Activated naive CD8-positive, alpha-beta T cell (primary cell): ENCODE measurements around the gene PATJ.

ENCODE experiments used
- H3K27ac Mint-ChIP-seq: one replicate; pipeline ENCODE4 v1.8.0; 2021; ENCODE audit warnings: mixed read lengths
- H3K27me3 Mint-ChIP-seq: one replicate; pipeline ENCODE4 v1.8.0; 2021; ENCODE audit warnings: mixed read lengths
- H3K36me3 Mint-ChIP-seq: one replicate; pipeline ENCODE4 v1.8.0; 2021; ENCODE audit warnings: mixed read lengths
- H3K4me1 Mint-ChIP-seq: one replicate; pipeline ENCODE4 v1.8.0; 2021; ENCODE audit warnings: low read depth, mixed read lengths
- H3K4me3 Mint-ChIP-seq: one replicate; pipeline ENCODE4 v1.8.0; 2021; ENCODE audit warnings: mild to moderate bottlenecking, mixed read lengths
- H3K9me3 Mint-ChIP-seq: one replicate; pipeline ENCODE4 v1.8.0; 2021; ENCODE audit warnings: low read depth, mixed read lengths

Gene PATJ

GRCh38 chr1:62089570-62089969 lies 347.3 kb downstream of the PATJ start:
- Mint-ChIP-seq H3K4me3 (no peak overlapping the region), H3K36me3 (peaks cover 12% of the 10 kb centered on the region), H3K27me3 (no peaks in the 10 kb centered on the region), H3K9me3 (no peaks in the 10 kb centered on the region), H3K4me1 (no peaks in the 10 kb centered on the region), H3K27ac (no peak overlapping the region)

DNA sequence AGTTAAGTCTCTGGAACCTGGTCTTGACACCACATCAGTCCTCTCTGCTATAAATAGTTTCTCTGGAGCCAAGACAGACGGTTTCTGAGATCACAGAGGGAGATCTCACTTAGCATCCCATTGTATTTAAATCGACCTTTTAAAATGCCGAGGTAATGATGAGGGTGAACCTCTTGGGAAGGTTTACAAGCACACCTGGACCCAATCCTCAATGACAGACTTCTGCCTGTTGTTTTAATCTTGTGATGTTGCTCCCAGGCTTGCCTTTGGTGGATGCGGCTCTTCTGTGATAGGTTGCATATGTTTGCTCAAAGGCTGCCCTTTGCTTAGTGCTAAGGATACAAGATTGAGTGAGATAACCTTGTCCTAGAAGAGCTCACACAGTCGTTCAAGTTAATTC lies 347.7 kb downstream of the PATJ start:
- Mint-ChIP-seq H3K36me3 (peaks cover 12% of the 10 kb centered on the region), H3K27ac (no peak overlapping the region), H3K9me3 (no peaks in the 10 kb centered on the region)

GRCh38 chr1:62092110-62092509 lies 349.8 kb downstream of the PATJ start:
- no peaks in the 10 kb centered on the region for H3K4me1 Mint-ChIP-seq
- no peaks in the 10 kb centered on the region for H3K27me3 Mint-ChIP-seq
- H3K27ac Mint-ChIP-seq = no peak overlapping the region
- H3K4me3 Mint-ChIP-seq = no peak overlapping the region
- H3K9me3 Mint-ChIP-seq = no peaks in the 10 kb centered on the region
- peaks cover 18% of the 10 kb centered on the region for H3K36me3 Mint-ChIP-seq

More for the DNA sequence above, 347.7 kb downstream of the PATJ start:
- no peak overlapping the region for H3K4me3 Mint-ChIP-seq
- H3K4me1 Mint-ChIP-seq = no peaks in the 10 kb centered on the region
- no peaks in the 10 kb centered on the region for H3K27me3 Mint-ChIP-seq

DNA sequence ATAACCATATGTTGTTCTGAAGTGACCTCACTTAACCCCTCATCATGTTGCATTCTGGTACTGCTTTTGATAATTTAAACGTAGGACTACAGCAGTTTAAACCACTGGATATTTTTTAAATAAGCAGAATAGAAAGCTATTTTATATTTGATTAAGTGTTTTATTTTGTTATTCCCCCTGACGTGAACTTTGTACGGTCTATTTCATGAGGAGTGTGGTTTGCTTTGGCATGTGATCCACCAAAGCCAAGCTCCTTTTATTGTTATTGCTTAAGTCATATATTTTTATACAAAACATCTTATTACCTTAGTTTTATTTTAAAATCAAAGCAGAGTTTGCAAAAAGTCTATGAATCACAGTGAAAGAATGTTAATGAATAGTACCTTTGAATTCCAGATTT lies 351.0 kb downstream of the PATJ start:
- no peaks in the 10 kb centered on the region for H3K9me3 Mint-ChIP-seq
- no peaks in the 10 kb centered on the region for H3K4me1 Mint-ChIP-seq
- H3K4me3 Mint-ChIP-seq = no peak overlapping the region
- H3K27me3 Mint-ChIP-seq = no peaks in the 10 kb centered on the region
- no peak overlapping the region for H3K27ac Mint-ChIP-seq
- H3K36me3 Mint-ChIP-seq = peaks cover 15% of the 10 kb centered on the region

- Mint-ChIP-seq H3K27ac (no peak overlapping the region), H3K4me3 (no peak overlapping the region), H3K27me3 (no peaks in the 10 kb centered on the region), H3K36me3 (peaks cover 18% of the 10 kb centered on the region), H3K4me1 (no peaks in the 10 kb centered on the region), H3K9me3 (no peaks in the 10 kb centered on the region)
Observed at GRCh38 chr1:62097464-62097863, 355.2 kb downstream of the PATJ start.

- H3K27ac Mint-ChIP-seq = no peak overlapping the region
- no peaks in the 10 kb centered on the region for H3K27me3 Mint-ChIP-seq
- H3K9me3 Mint-ChIP-seq = no peaks in the 10 kb centered on the region
- H3K4me1 Mint-ChIP-seq = no peaks in the 10 kb centered on the region
- H3K4me3 Mint-ChIP-seq = no peak overlapping the region
- H3K36me3 Mint-ChIP-seq = peaks cover 14% of the 10 kb centered on the region
Observed at GRCh38 chr1:62100442-62100841, 358.2 kb downstream of the PATJ start.

DNA sequence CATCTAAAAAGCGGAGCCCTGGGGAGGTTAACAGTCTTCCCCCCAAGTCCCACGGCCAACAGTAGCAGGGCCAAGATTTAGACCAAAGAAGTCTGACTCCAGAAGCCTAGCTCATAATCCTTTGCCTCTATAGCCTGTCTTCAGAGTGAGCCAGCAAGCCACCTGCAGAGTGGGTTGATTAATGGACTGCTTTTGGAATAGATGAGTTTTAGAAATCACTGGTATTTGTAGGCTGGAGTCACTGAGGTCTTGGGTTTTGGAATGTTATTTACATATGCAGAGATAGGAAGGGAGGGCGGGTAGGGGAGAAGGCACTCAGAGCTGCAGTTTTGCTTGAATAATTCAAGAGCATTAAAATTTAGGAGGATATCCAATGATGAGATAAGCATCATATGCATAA lies 361.6 kb downstream of the PATJ start:
- Mint-ChIP-seq H3K4me1 (no peaks in the 10 kb centered on the region), H3K27me3 (no peaks in the 10 kb centered on the region), H3K9me3 (no peaks in the 10 kb centered on the region), H3K36me3 (peaks cover 9% of the 10 kb centered on the region), H3K4me3 (no peak overlapping the region), H3K27ac (no peak overlapping the region)

DNA sequence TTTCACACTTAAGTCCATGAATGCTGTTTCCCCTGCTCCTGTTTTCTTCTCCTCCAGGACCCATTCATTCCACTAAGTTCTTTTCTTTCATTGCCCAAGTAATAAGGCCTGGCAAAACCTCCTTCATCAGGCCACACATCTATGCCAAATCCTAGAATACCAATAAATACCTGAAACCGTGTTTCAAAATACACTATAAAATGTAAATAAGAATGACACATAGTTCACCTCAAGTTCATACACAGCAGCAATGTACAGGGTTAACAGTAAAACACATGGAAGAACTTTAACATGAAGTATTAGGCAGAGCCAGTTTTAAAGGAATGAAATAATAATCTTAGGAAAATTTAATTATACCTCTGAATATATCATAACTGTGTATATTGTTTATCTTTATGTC lies 365.6 kb downstream of the PATJ start:
- H3K36me3 Mint-ChIP-seq = peaks cover 4% of the 10 kb centered on the region
- H3K4me3 Mint-ChIP-seq = no peak overlapping the region
- no peaks in the 10 kb centered on the region for H3K4me1 Mint-ChIP-seq
- H3K9me3 Mint-ChIP-seq = no peaks in the 10 kb centered on the region
- H3K27me3 Mint-ChIP-seq = no peaks in the 10 kb centered on the region
- no peak overlapping the region for H3K27ac Mint-ChIP-seq

DNA sequence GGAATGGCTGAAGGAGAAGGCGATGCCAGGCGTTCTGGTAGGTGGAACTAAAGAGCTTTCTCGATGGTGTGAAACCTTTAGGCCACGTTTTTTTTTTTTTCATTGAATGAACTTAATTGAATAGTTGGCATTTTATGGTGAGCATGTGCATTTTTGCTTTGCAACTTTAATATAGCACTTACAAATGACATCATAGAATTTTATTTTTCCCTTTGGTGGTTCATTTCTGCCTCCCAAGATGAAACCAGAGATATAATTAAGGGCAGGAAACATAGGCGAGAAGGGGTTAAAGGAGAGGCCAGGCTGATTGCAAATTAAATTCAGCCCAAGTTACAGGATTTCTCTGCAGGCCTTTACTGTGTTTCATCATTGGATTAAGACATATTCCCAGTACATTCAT lies 366.8 kb downstream of the PATJ start:
- peaks cover 6% of the 10 kb centered on the region for H3K36me3 Mint-ChIP-seq
- H3K27ac Mint-ChIP-seq = no peak overlapping the region
- no peaks in the 10 kb centered on the region for H3K27me3 Mint-ChIP-seq
- no peaks in the 10 kb centered on the region for H3K4me1 Mint-ChIP-seq
- no peak overlapping the region for H3K4me3 Mint-ChIP-seq
- H3K9me3 Mint-ChIP-seq = no peaks in the 10 kb centered on the region

DNA sequence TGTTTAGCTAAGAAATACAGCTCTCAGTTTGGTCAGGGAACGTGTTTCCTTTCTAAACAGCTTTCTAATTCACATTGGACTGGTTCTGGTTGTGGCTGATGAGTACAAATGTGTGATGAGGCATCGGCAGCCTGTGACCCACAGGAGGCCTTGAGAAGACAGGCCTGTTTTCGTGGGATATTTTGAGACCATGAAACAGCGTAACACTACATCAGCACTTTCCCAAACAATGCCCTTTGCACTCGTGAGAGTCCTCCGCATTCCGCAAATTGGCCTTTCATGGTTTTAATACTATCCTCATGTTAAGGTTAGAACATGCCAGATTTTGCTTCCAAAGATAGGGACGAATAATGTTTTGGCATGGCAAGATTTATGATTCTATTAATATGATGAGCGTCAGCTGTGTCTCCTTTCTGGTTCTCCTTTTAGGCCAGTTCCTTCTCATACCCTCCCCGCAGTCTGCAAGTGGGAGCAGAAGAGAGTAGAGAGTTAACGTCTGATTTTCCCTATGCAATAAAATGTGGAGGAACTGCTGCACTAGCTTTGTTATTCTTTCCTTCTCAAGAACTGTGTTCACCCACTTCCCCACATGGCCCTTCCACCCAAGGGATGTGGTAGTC lies 368.0 kb downstream of the PATJ start:
- Mint-ChIP-seq H3K36me3 (peaks cover 6% of the 10 kb centered on the region), H3K9me3 (no peaks in the 10 kb centered on the region), H3K4me1 (no peaks in the 10 kb centered on the region), H3K27ac (no peak overlapping the region), H3K27me3 (no peaks in the 10 kb centered on the region), H3K4me3 (no peak overlapping the region)

DNA sequence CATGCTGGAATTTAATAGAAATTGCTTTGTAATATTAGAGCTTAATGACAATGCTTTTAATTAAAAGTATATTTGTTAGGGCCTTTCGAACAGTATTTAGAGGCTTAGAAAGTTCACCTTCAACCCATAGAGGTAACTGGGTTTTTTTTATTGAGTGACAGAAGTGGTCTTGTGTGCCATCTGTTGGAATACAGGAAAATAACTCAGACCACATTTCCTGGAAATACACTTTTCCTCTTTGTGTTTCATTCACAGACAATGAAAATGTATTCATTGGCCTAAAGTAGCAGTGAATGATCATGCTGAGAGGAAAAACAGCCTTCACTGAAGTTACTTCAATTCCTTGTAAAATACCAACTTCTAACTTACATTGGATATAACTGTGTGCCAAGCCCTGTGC lies 368.8 kb downstream of the PATJ start:
- no peak overlapping the region for H3K27ac Mint-ChIP-seq
- H3K4me1 Mint-ChIP-seq = no peaks in the 10 kb centered on the region
- H3K4me3 Mint-ChIP-seq = no peak overlapping the region
- H3K36me3 Mint-ChIP-seq = peaks cover 6% of the 10 kb centered on the region
- H3K9me3 Mint-ChIP-seq = no peaks in the 10 kb centered on the region
- no peaks in the 10 kb centered on the region for H3K27me3 Mint-ChIP-seq

- Mint-ChIP-seq H3K4me1 (no peaks in the 10 kb centered on the region), H3K27me3 (no peaks in the 10 kb centered on the region), H3K9me3 (no peaks in the 10 kb centered on the region), H3K4me3 (no peak overlapping the region), H3K27ac (no peak overlapping the region), H3K36me3 (peaks cover 17% of the 10 kb centered on the region)
Observed at GRCh38 chr1:62113507-62113906, 371.2 kb downstream of the PATJ start.

- Mint-ChIP-seq H3K9me3 (no peaks in the 10 kb centered on the region), H3K27ac (no peak overlapping the region), H3K4me3 (no peak overlapping the region), H3K36me3 (peaks cover 21% of the 10 kb centered on the region), H3K4me1 (no peaks in the 10 kb centered on the region), H3K27me3 (no peaks in the 10 kb centered on the region)
Observed at GRCh38 chr1:62117018-62117750, 374.9 kb downstream of the PATJ start.

- H3K4me1 Mint-ChIP-seq = no peaks in the 10 kb centered on the region
Observed at GRCh38 chr1:62126579-62127290, 384.5 kb downstream of the PATJ start.

GRCh38 chr1:62128745-62129144 lies 386.5 kb downstream of the PATJ start:
- H3K4me1 Mint-ChIP-seq = no peaks in the 10 kb centered on the region
- no peaks in the 10 kb centered on the region for H3K9me3 Mint-ChIP-seq
- no peak overlapping the region for H3K27ac Mint-ChIP-seq
- H3K36me3 Mint-ChIP-seq = peaks cover 18% of the 10 kb centered on the region
- H3K27me3 Mint-ChIP-seq = no peaks in the 10 kb centered on the region
- no peak overlapping the region for H3K4me3 Mint-ChIP-seq

More at GRCh38 chr1:62126579-62127290, 384.5 kb downstream of the PATJ start:
- Mint-ChIP-seq H3K27ac (no peak overlapping the region), H3K27me3 (no peaks in the 10 kb centered on the region), H3K9me3 (no peaks in the 10 kb centered on the region), H3K4me3 (no peak overlapping the region), H3K36me3 (peaks cover 15% of the 10 kb centered on the region)
